Camera-type eye (tissue), 1 donor: ENCODE data around the gene ZNF865. TPM values are rescaled to one million over a fixed set of nuclear protein-coding genes. Genes with fewer than 3 reads are reported as not detected.

ENCODE experiments used
- total RNA-seq: library from RNA; depleted of rRNA; stranded (reverse); fragments of >200 nt; gene quantifications from one replicate; pipeline ENCODE4 v1.2.3, GENCODE V29; 2014

Gene ZNF865
- total RNA-seq, result 5.4 TPM

DNA sequence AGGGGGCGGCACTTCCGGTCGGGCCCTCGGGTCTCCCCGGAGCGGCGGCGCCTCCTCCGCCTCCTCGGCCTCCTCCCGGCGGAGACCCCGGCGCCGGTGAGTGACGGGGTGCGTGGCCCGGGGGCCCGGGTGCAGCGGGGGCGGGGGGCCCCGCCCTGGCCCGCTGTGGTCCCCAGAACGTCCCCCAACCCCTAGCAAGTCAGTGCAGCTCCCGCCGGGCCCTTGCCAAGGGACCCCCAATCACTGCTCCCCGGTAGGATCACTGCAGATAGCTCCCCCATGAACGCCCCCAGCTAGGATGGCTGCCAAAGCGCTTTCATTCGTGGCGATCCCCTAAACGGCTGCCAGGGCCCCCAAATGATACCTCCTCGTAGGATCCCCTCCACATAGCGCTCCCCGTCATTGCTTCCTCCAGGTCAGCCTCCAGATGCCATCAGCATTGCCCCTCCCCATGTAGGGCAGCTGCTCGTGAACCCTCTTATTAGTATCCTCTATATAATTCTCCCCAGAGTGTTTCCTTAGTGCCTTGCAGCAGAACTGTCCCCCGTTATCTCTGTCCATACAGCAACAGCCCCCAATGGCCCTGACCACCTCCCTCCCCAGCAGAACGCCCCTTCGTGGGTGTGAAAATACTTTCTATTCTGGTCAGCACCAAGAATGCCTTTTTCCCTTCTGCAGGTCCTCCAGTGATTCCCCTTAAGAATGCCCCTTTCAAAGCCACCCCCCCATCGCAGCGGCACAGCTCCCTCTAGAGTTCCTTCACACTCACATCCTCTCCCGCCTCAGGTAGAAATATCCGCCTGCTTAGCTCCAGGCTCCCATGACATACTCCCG lies at the start of gene ZNF865:
Gene ZNF865 (plus strand): TSS at position 11 of the 834 bp plus-strand sequence. CDS start 7,972 bp downstream, outside the sequence.

DNA sequence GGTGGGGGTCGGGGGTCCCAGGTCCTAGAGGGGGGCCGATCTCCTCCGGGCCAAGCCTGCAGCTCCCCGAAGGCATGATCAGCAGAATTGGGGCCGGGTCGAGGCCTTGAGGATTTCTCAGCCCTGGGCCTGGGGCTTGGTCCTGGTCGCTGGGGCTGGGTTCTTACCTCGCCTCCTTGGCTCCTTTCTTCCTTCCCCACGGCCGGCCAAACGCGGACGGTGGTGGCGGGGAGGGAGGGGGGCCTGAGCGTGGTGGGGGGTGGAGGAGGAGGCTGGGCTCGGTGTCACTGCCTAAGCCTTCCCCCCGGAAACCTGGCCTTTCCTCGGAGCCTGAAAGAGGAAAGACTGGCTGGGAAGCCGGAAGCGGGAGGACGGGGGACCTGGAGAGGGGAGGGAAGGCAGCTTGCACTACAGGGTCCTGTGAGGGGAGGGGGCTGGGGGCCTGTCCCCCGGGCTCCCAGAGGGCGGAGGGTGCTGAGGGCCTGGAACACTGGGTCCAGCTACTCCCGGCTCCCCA lies 24.8 kb upstream of the ZNF865 start, which contains the start of gene ZNF579:
Gene ZNF579 (minus strand): TSS at position 221 of the 517 bp plus-strand sequence. CDS start 1,209 bp downstream, outside the sequence.

DNA sequence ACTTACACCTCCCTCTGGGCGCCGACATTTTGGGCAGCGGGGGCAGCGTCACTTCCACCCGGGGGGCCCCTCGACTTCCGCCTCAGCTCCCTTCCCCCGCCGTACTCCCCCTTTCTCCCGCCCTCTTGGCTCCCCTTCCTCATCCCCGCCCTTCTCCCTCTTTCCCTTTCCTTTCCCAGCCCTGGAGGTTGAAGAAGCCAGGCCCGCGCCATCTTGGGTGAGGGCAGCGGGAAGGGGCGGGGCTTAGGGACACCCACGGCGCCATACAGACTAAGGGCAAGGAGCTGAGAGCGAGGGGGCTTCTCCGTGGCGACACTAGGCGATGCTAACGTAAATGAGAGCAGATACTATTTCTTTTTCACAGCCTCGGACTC lies 6.0 kb upstream of the ZNF865 start, which contains the start of gene FIZ1:
Gene FIZ1 (minus strand): TSS at position 50 of the 374 bp plus-strand sequence. CDS start 1,652 bp downstream, outside the sequence.

DNA sequence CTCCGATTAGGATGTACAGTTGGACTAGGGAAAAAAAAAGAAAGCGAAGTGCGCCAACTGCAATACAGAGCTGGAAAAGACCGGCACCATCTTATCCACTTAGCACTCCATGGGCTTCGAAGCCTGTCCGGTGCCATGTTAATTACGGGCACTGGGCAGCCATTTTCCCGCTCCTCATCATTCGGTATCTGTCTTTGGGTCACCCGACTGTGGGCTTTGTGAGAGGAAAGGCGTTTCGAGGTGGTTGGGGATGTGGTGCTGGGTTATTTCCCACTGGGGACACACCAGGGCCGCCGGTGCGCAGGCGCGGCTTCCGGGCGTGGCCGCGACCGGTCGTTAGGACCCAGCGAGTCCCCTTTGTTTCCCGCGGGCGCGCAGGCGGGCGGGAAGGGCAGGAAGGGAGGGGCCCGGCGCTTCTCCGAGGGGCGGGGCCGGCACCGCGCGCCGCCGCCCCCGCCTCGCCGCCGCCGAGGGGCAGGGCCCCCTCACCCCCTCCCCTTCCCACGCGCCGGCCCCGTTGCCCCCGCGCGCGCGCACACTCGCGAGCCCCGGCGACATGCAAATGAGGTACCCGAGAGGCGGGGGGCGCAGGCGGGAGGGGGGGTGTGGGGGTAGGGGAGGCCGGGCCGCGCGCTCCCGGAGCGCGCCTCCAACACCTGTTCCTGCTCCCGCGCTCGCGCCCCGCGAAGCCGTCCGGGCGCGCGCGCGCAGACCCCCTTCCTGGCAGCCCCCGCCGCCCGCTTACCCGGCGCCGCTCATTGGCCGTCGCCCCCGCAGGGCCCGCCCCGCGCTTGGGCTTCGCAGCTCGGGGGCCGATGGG lies 5.4 kb upstream of the ZNF865 start, which contains the start of gene ZNF524:
Gene ZNF524 (plus strand): TSS at position 447 of the 820 bp plus-strand sequence. CDS start 1,825 bp downstream, outside the sequence.

DNA sequence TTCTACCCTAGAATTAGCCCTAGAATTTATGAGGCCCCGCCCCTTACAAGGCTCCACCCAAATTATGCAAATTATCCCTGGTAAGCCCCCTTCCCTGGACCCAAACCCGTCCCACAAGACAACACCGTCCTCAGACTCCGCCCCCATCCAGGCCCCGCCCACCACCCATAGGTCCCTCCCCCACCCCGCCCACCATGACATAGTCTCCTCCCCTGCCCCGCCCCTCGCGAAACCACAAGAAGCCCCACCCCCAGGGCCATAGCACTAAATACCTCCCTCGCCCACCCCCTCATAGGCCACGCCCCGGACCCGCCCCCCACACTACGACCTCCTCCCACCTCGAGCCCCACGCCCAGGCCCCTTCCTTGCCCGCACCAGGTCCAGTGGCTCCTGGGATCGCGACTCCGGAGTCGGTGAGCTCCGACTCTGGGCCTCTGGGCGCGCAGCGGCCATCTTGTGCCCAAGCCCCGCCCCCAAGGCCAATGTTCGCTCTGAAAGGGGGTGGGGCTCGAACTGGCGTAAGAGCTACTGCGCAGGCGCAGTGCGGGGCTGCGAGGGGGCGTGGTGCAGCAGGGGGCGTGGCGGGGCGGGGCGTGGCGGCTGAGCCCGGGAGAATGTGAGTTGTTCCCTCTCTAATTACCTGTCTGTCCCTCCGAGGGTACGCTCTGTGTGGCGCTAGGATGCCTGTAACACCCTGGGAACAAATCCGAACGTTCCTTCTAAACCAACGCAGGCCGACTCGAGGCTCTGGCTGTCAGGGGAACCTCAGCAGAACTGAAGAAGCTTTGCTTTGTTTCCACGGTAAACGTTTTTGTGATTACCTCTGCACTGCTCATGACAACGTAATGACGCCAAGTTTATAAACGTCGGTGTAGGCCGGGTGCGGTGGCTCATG lies 18.9 kb downstream of the ZNF865 start, which contains the start of gene ZNF784:
Gene ZNF784 (minus strand): TSS at position 458 of the 895 bp plus-strand sequence. CDS start 5 bp downstream, at position 453.

DNA sequence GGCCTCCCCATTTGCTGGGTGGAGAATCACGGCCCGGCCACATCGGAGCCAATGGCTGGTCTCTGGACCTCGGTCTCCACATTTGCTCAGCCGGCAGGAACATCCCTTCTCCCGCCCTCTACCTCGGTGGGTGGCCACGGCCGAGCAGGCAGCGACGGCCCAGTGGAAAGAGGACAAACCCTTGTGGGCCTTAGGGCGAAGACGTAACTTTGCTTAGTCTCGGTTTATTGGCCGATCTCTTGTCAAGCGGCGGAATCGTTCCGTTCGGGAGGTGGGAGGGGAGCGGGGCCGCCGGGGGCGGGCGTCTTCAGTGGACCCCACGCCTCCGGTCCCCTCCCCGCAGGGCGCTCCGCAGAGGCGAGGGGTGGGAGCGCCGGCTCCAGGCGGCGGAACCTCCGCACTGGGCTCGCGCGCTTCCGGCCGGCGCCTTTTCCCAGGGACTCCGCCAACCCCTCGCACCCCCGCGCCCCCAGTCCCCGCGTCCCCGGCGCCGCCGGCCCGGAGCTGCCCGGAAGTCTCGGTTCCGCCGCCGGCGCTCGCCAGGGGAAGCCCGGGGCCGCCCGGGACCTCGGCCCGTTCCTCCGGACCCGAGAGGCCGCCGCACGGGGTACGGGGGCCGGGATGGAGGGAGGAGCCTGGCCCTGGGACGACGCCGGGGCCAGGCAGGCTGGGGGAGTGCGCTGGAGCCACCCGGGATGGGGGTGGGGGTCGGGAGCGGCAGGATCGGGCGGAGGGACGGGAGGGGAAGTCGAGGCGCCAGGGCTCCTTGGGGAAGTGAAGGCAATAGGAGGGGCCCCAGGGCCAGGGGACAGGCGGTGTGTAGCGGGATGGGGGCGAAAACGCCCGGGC lies 35.4 kb downstream of the ZNF865 start, which contains the start of gene ZNF580:
Gene ZNF580 (plus strand): TSS at position 426 of the 849 bp plus-strand sequence. CDS start 1,507 bp downstream, outside the sequence.

DNA sequence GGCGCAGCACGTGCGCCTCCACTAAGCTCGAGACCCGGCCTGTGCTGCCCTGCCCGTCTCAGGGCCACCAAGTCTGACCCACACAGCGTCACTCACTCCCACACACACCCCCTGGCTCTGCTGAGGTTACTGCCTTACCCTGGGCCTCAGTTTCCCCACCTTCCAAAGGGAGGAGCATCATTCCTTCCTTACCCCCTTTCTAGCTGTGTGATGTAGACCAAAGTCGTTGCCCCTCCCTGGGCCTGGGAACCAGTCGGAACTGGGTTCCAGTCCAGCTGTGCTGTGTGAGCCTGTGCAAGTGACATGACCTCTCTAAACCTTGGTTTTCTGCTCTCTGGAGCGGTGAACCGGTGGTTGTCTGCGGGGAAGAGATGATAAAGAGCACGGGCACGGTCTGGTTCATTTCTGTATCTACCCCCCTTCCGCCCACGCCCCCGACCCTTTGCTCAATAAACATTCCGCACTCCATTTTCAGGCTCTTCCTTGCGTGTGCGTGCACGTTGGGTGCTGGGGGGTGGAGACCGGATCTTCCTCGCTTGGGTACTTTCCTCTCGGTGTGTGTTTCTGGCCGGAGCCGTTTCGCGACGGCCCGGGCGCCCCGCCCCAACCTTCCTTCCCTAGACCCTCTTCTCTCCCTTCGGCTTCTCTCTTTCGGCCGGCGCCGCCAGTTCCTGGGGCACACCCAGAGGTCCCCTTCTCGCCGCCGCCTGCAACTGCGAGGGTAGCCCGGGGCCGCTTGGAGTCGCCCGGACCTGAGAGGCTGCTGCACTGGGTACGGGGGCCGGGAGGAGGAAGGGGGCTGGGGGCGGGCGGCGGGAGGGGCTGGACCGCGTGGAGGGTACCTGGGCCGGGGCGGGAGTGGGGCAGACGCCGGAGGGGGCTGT lies 37.8 kb downstream of the ZNF865 start, which contains the start of gene ZNF581:
Gene ZNF581 (plus strand): TSS at position 647 of the 884 bp plus-strand sequence. CDS start 923 bp downstream, outside the sequence.

DNA sequence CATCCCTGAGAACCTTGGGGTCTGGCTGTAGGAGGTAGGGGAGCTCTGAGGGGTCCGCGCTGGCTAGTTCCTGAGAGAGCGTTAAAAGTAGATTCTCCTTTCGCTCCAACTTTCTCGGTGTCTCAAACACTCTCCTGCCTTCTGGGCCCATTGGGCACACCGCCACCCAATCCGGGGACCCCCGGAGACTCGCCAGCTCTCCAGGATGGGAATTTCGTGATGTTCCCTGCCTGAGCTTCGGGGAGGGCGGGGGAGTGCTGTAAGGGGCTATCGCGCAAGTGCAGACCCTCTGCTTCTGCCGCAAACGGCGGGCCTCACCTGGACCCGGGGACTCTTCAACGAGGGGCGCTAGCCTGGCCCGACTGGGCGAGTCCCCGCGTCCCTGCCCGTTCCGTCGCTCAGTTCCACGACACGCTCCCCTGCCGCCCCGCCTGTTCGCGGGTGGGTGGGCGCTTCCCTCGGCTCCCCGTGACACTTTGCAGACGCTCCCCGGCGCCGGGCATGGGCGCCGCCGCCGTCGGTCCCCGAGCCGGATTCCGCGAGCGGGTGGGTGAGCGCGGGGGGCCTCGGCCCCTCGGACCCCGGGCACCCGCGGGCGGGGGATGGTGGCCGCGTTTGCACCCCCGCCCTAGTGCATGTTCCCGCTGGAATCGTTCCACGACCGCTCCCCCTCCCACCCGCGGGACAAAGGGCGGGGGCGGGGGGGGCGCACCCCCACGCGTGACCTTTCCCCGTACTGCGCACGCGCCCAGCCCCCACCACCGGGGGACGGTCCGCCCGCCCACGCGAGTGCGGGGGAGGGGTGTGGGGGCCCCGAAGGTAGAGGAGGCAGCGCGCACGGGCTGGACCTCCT lies 42.5 kb downstream of the ZNF865 start, which contains the start of gene CCDC106:
Gene CCDC106 (plus strand): TSS at position 481 of the 853 bp plus-strand sequence. CDS start 835 bp downstream, outside the sequence.

DNA sequence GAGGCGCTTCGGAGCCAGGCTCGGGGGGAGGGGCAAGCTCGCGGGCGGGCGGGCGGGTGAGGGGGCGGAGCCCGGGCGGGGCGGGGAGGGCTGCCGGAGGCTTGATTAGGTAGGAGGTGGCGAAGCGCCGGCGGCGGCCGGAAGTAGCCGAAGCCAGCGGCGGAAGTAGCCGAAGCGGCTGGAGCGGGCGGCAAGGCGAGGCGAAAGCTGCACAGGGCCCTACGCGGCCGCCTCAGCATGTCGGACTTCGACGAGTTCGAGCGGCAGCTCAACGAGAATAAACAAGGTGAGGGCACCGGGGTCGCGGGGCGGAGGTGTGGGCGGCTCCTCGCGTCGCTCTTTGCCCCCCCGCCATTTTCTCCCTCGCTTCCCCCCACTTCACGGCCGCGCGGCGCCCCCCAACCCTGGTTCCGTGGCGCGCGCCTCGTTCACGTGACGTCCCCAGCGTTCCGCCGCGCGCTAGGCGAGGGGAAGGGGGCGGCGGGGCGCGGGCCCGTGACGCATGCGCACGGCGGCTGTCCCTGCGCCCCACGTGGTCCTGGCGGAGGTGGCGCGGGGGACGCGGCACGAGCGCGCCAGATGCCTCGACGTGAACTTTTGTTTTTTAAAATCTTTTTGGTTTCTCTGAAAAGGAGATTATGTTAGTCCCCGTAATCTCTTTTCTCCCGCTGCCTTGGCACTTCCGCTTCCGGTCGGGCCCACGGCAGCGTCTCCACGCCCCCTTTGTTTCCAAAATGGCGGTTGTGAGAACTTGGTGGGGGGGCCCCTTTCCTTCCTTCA lies 49.6 kb downstream of the ZNF865 start, which contains the start of gene U2AF2:
Gene U2AF2 (plus strand): TSS at position 168 of the 780 bp plus-strand sequence. CDS start 70 bp downstream, at position 238.

Other genes with a start within 250 kb of the ZNF865 start
- gene GARIN5B, start 242.4 kb upstream of the ZNF865 start, total RNA-seq, result not detected
- gene IL11, start 235.2 kb upstream of the ZNF865 start, total RNA-seq, result 1.1 TPM
- not detected for gene TMEM190, start 228.8 kb upstream of the ZNF865 start, total RNA-seq
- 0.99 TPM for gene TMEM238, start 221.4 kb upstream of the ZNF865 start, total RNA-seq
- gene RPL28, start 219.7 kb upstream of the ZNF865 start, total RNA-seq, result 472 TPM
- 21.2 TPM for gene UBE2S, start 197.9 kb upstream of the ZNF865 start, total RNA-seq
- 1.5 TPM for gene SHISA7, start 162.3 kb upstream of the ZNF865 start, total RNA-seq
- gene ISOC2, start 144.0 kb upstream of the ZNF865 start, total RNA-seq, result 22.9 TPM
- not detected for gene C19orf85, start 140.9 kb upstream of the ZNF865 start, total RNA-seq
- gene ZNF628, start 129.0 kb upstream of the ZNF865 start, total RNA-seq, result 2.3 TPM
- 13.0 TPM for gene NAT14, start 120.5 kb upstream of the ZNF865 start, total RNA-seq
- 20.5 TPM for gene SSC5D, start 117.2 kb upstream of the ZNF865 start, total RNA-seq
- 0.99 TPM for gene SBK2, start 68.5 kb upstream of the ZNF865 start, total RNA-seq
- gene SBK3, start 60.1 kb upstream of the ZNF865 start, total RNA-seq, result not detected
- 3.6 TPM for gene ZNF579, start 24.8 kb upstream of the ZNF865 start, total RNA-seq
- 8.7 TPM for gene FIZ1, start 6.1 kb upstream of the ZNF865 start, total RNA-seq
- 10.4 TPM for gene ZNF524, start 5.4 kb upstream of the ZNF865 start, total RNA-seq
- gene ZNF784, start 18.9 kb downstream of the ZNF865 start, total RNA-seq, result 9.3 TPM
- 10.8 TPM for gene ZNF580, start 35.4 kb downstream of the ZNF865 start, total RNA-seq
- 9.7 TPM for gene ZNF581, start 38.0 kb downstream of the ZNF865 start, total RNA-seq
- gene CCDC106, start 42.6 kb downstream of the ZNF865 start, total RNA-seq, result 10.9 TPM
- 105 TPM for gene U2AF2, start 49.4 kb downstream of the ZNF865 start, total RNA-seq
- gene EPN1, start 69.6 kb downstream of the ZNF865 start, total RNA-seq, result 72.5 TPM
- gene NLRP9, start 132.8 kb downstream of the ZNF865 start, total RNA-seq, result not detected
- not detected for gene RFPL4A, start 153.4 kb downstream of the ZNF865 start, total RNA-seq
- gene RFPL4AL1, start 163.5 kb downstream of the ZNF865 start, total RNA-seq, result not detected
- not detected for gene NLRP11, start 226.4 kb downstream of the ZNF865 start, total RNA-seq
- not detected for gene NLRP4, start 230.9 kb downstream of the ZNF865 start, total RNA-seq